Forelimb muscle (tissue), 1 donor: ENCODE data around the gene GRID1. TPM values are rescaled to one million over a fixed set of nuclear protein-coding genes. Genes with fewer than 3 reads are reported as not detected.

Experiments used
- DNase-seq: peaks from one replicate; pipeline ENCODE4 v3.0.0-alpha.2; 2013; ENCODE audit warnings: low read depth
- polyA plus RNA-seq: library from polyadenylated mRNA; unstranded; fragments of 120-200 nt; gene quantifications from one replicate; pipeline ENCODE4 v1.2.1, GENCODE V29; 2013; ENCODE audit not compliant: insufficient read length

GRID1 gene
- polyA plus RNA-seq, 1 donor = 3.8 TPM

GRCh38 chr10:85655411-85655810, 711.2 kb downstream of the GRID1 start:
- no peak for DNase-seq

- peak; percentile 49 for DNase-seq
Observed at GRCh38 chr10:85651497-85651882, 715.1 kb downstream of the GRID1 start.

- no peak for DNase-seq
Observed at GRCh38 chr10:85650791-85651496, 715.7 kb downstream of the GRID1 start.

GRCh38 chr10:85649461-85649860, 717.1 kb downstream of the GRID1 start:
- no peak for DNase-seq

- DNase-seq = peak; percentile 72
Observed at GRCh38 chr10:85648279-85648754, 718.3 kb downstream of the GRID1 start.

GRCh38 chr10:85647741-85648140, 718.9 kb downstream of the GRID1 start:
- no peak for DNase-seq

GRCh38 chr10:85645926-85646711, 720.5 kb downstream of the GRID1 start:
- no peak for DNase-seq

- DNase-seq = peak; percentile 46
Observed at GRCh38 chr10:85645053-85645452, 721.5 kb downstream of the GRID1 start.

- DNase-seq = no peak
Observed at GRCh38 chr10:85643845-85644525, 722.6 kb downstream of the GRID1 start.

- DNase-seq = no peak
Observed at GRCh38 chr10:85643171-85643844, 723.3 kb downstream of the GRID1 start.

- no peak for DNase-seq
Observed at GRCh38 chr10:85642421-85643170, 724.0 kb downstream of the GRID1 start.

- no peak for DNase-seq
Observed at GRCh38 chr10:85642082-85642420, 724.5 kb downstream of the GRID1 start.

GRCh38 chr10:85641479-85642009, 725.1 kb downstream of the GRID1 start:
- DNase-seq = no peak

- no peak for DNase-seq
Observed at GRCh38 chr10:85638797-85639196, 727.8 kb downstream of the GRID1 start.

- no peak for DNase-seq
Observed at GRCh38 chr10:85635650-85636049, 730.9 kb downstream of the GRID1 start.

GRCh38 chr10:85624511-85624910, 742.1 kb downstream of the GRID1 start:
- no peak for DNase-seq

- DNase-seq = no peak
Observed at GRCh38 chr10:85623758-85624157, 742.8 kb downstream of the GRID1 start.

GRCh38 chr10:85623342-85623741, 743.3 kb downstream of the GRID1 start:
- no peak for DNase-seq

- no peak for DNase-seq
Observed at GRCh38 chr10:85622425-85622824, 744.2 kb downstream of the GRID1 start.

GRCh38 chr10:85621562-85621961, 745.0 kb downstream of the GRID1 start:
- DNase-seq = no peak

GRCh38 chr10:85620807-85621206, 745.8 kb downstream of the GRID1 start:
- DNase-seq = no peak
